Measurements from ENCODE around the gene SULT1B1.

SULT1B1 gene

DNA sequence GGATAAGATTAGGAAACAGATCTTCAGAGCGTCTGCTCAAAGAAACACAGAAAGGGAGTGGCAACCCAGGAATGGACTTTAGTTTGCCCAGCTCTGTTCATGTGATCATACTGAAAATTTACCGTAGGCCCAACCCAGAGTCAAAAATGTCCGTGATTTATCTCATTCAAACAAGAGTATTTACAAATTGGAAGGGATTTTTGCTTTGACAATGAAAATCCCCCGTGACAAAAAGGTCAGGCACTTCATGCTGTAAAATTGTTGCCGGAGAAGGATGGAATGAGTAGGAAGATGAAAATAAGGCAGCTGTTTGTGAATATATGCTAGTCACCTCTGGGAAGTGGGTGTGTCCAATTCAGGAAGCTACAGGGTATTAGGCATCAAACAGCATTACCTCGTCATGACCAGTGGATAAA lies 1.2 kb downstream of the SULT1B1 start:
- no peak for TF ChIP-seq CTCF (IDR thresholded peaks at IDR 0.05)
- no peaks in the 10 kb centered on the region for H3K36me3 ChIP-seq
- H3K27me3 ChIP-seq: no peaks in the 10 kb centered on the region
- peak overlapping the region; percentile 69 to 83 for H3K4me3 ChIP-seq (ENCODE audit: low read depth in 1 of 2, low read length in 1 of 2)
- peaks cover 61 to 62% of the 10 kb centered on the region in 2 experiments for H3K4me1 ChIP-seq (ENCODE audit: control insufficient read depth in 1 of 2, insufficient read depth in 1 of 2, low read depth in 1 of 2, low read length in 1 of 2)
- no peaks in the 10 kb centered on the region for H3K9me3 ChIP-seq
- peak overlapping the region; percentile 87 for H3K27ac ChIP-seq

DNA sequence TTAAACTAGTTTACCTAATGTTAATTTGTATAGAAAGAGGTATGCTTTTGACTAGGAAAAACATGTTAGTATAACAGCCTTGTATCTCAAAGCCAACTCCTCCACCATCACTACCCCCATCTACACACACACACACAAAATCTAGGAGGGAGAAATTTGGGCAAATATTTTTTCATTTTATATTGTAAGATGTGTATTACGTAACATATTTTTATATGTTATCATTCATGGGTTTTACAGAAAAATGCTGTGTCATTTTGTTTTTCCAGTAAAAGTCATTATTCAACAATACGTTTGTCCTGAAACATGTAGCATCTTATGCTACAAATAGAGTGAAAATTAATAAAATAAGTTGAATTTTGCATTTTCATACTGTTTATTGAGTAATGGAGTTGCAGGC lies 3.0 kb downstream of the SULT1B1 start:
- H3K27me3 ChIP-seq: no peaks in the 10 kb centered on the region

DNA sequence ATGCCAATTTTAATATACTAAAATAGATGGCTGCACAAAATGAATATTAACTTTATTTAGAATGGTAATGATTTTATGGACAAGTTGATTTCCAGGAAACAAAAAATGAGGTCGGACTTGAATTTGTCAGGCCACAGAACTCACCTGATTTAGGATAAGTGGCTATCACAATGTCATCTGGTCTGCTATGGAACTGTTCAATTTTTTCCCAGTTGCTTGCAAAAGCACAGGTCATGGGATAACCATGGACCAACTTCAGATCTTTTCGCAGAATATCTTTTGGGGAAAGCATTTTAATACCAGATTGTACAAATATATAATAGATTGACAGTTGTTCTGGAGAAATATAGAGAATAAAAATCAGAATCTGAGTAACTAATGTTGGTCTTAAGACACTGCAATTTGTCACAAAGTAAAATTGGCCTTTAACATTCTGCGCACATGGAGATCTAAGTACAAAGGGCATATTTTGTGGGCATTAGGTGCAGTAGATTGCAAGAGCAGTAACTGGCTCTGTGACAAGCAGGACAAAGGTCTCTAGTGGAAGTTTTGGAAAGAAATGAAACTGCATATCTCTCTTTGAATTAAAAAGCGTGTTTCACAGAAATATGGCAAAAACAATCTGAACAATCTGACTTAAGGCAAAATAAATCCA lies 5.4 kb downstream of the SULT1B1 start:
- H3K4me1 ChIP-seq (ENCODE audit: control insufficient read depth in 1 of 2, insufficient read depth in 1 of 2, low read depth in 1 of 2, low read length in 1 of 2): peaks cover 88 to 93% of the 10 kb centered on the region in 2 experiments
- no peaks in the 10 kb centered on the region for H3K36me3 ChIP-seq
- TF ChIP-seq CTCF (IDR thresholded peaks at IDR 0.05): no peak

More for the DNA sequence above, 3.0 kb downstream of the SULT1B1 start:
- Histone ChIP-seq H3K36me3 (no peaks in the 10 kb centered on the region), H3K4me3 (ENCODE audit: low read depth in 1 of 2, low read length in 1 of 2) (peak overlapping the region; percentile 69 to 83), H3K4me1 (ENCODE audit: control insufficient read depth in 1 of 2, insufficient read depth in 1 of 2, low read depth in 1 of 2, low read length in 1 of 2) (peaks cover 73 to 78% of the 10 kb centered on the region in 2 experiments), H3K9me3 (no peaks in the 10 kb centered on the region), H3K27ac (peak overlapping the region; percentile 87)
- TF ChIP-seq CTCF (IDR thresholded peaks at IDR 0.05): no peak

DNA sequence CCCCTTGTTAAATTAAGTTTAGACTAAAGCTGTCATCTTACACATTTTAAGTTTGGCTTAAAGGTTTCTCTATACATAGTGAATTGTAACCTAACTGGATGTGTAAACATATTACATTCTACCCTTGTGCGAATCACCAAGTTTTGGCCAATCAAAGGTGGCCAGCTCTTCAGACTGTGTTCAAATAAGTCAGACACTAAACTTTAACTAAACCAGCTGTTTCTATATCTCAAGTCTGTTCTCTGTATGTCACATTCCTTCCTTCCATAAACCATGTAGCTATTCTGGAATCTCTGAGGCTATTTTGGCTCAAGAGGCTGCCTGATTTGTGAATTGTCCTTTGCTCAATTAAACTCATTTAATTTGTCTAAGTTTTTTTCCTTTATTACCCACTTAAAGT lies 6.7 kb downstream of the SULT1B1 start:
- Histone ChIP-seq H3K27me3 (no peaks in the 10 kb centered on the region), H3K27ac (peak overlapping the region; percentile 85), H3K4me1 (ENCODE audit: control insufficient read depth in 1 of 2, insufficient read depth in 1 of 2, low read depth in 1 of 2, low read length in 1 of 2) (peaks cover 90 to 98% of the 10 kb centered on the region in 2 experiments), H3K4me3 (ENCODE audit: low read depth in 1 of 2, low read length in 1 of 2) (no peak overlapping the region), H3K9me3 (no peaks in the 10 kb centered on the region), H3K36me3 (no peaks in the 10 kb centered on the region)
- TF ChIP-seq CTCF (IDR thresholded peaks at IDR 0.05): no peak

More for the DNA sequence above, 5.4 kb downstream of the SULT1B1 start:
- Histone ChIP-seq H3K4me3 (ENCODE audit: low read depth in 1 of 2, low read length in 1 of 2) (no peak overlapping the region), H3K9me3 (no peaks in the 10 kb centered on the region), H3K27ac (peak overlapping the region; percentile 87), H3K27me3 (no peaks in the 10 kb centered on the region)

GRCh38 chr4:69750346-69750745 lies 10.1 kb downstream of the SULT1B1 start:
- peak overlapping the region; percentile 23 to 41 for H3K4me3 ChIP-seq (ENCODE audit: low read depth in 1 of 2, low read length in 1 of 2)
- no peaks in the 10 kb centered on the region for H3K9me3 ChIP-seq
- no peaks in the 10 kb centered on the region for H3K27me3 ChIP-seq
- no peak for TF ChIP-seq CTCF (IDR thresholded peaks at IDR 0.05)
- peaks cover 14% of the 10 kb centered on the region for H3K36me3 ChIP-seq
- H3K4me1 ChIP-seq (ENCODE audit: control insufficient read depth in 1 of 2, insufficient read depth in 1 of 2, low read depth in 1 of 2, low read length in 1 of 2): peaks cover 72 to 81% of the 10 kb centered on the region in 2 experiments
- H3K27ac ChIP-seq: peak overlapping the region; percentile 85
